Measurements from ENCODE around the gene EFCAB8.
"Not testable (repeated sequence)": the region's sequence is repeated elsewhere in the genome, so short reads cannot be mapped to it uniquely, and the experiment has no call there.

EFCAB8 gene

DNA sequence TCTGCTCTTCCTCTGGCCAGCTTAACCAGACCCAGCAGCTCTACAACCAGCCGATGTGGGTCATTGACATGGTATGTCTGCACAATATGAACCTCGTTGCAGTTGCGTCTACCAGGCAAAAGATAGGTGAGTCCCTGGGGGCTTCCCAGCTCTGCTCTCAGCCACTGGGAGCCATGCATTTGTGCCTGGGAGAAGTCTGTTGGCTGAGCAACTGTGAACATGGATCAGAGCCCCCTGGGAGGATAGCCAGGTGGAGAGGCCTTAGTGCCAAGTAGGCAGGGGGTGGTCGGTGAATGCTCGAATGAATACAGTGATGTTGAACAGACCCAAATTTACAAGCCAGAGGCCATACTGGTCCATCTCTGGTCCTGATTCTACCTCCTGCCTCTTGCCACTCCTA, 30.6 kb downstream of the EFCAB8 start:
- no peak for DNase-seq

DNA sequence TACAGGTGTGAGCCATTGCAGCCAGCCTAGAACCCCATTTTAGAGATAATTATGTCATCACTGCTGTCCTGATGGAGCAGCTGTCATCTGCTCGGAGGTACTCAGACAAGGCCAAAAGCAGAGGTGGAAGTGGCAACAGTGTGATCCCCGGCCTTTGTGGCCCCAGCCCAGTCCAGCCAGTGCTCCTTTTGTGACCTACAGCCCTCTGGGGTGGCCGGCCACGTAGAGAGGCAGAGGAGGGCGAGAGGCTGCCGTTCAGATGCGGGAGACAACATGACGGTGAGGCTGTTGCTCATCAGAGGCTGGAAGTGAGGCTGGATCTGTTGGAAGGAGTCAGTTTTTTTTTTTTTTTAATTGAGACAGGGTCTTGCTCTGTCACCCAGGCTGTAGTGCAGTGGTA, 32.8 kb downstream of the EFCAB8 start:
- DNase-seq: no peak

DNA sequence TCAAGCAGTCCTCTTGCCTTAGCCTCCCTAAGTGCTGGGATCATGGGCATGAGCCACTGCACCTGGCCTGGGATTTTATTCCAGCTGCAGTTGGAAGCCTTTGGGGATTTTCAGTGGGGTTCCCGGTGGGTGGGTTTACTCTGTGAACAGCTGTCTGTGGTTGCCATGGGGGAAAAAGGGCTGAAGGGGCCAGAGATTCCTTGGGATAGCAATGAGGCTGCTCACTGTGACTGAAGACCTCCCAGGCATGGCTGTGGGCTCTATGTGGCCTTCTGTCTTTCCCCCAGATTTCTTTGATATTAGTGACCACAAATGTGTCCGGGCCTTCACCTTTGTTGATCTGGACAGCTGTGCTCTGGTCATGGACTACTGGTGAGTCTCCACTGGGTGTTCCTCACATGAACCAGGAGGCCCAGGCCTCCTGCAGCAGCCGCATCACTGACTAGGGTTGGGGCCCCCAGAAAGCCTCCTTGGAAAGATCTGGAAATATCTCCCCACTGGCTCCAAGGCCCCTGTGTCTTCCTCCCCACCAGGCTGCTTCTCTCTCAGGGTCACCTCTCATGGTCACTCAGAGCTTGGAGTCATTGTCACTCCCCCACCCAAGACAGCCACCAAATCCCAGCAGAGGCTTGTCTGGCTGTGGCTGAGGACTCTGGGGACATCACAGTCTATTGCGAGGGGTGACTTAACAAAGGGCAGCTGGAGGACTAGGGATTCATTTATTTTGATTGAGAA, 33.4 kb downstream of the EFCAB8 start:
- no peak for DNase-seq

DNA sequence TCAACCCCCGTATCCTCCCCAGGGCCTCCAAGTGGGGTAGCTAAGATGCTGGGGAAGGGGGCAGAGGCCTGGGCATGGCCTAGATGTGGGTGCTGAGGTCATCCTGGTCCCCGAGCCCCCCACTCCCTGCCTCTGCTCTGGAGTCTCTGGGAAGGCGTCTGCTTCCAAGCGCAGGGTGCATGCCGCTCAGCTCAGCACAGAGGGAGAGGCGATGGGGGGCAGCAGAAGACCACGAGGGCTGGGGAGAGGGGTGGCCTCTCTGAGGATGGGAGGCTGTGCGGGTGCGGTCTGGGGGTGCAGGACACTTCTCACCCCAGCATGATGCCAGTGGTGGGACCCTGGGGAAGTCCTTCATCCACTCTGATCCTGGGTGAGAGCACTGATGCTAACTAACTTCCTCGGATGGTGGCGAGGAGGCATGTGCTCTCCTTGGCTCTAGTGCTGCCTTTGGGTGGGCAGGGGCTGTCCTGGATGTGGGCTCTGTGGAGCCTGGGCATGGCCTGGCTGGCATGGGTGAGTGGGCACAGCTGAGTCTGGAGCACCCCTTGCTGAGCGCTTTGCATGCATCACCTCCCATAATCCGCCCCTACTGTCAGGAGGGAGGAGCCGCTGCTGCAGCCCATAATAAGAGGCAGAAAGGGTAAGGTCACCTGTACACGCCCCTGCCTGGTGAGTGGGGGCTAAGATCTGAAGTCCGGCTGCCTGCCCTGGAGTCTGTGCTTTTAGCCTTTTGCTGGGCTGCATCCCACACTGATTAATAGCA, 34.7 kb downstream of the EFCAB8 start:
- DNase-seq: no peak

GRCh38 chr20:32894026-32894483, 35.3 kb downstream of the EFCAB8 start:
- DNase-seq: no peak

GRCh38 chr20:32894711-32895355, 36.1 kb downstream of the EFCAB8 start:
- DNase-seq: no peak

DNA sequence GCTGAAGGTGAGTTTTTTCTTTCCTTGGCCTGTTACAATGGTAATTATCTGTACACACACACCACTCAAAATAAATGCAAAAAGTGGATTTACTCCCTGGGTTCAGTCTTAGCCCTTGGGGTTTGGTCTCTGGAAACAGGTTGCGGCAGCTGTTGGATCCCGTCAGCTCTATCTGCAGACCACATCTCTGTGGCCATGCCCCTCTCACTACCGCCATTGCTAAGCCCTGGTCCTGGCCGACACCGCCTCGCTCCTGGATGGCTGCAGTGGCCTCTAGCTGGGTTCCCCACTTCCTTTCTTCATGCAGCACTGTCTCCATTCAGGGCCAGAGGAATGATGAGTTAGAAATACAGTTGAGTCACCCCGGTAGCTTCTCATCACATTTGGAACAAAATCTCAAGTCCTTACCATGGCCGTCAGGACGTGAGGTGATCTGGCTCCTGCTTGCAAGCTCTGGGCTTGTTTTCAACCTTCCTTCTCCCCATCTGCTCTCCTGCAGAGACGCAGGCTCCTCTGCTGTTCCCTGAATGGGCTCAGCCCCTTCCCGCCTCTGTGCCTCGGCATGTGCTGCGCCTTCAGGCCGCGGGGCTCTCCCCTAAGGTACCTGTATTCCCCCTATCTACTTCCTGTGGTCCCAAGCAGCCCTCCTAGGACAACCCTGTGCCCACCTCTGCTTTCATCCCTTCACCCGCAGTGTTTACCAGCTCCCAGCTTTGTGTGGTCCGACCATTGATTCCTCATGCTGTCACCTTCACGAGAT, 38.0 kb downstream of the EFCAB8 start:
- no peak for DNase-seq

DNA sequence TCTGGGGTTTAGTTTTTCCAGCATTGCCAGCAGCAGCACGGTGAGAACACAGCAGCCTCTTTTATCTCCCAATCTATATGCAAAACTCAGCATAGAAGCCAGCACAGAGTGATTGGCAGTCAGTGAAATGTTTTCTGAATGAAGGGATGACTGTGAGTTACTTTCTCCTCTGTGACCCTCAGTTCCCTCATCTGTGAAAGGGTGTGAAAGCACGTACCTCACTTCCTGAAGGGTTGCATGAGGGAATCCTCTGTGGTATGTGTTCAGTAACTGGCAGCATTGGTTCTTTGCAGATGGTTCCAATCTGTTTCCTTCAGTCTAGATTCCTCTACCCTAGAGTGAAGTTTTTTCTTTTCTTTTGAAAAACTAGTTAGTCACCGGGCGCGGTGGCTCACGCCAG, 40.0 kb downstream of the EFCAB8 start:
- DNase-seq: no peak

DNA sequence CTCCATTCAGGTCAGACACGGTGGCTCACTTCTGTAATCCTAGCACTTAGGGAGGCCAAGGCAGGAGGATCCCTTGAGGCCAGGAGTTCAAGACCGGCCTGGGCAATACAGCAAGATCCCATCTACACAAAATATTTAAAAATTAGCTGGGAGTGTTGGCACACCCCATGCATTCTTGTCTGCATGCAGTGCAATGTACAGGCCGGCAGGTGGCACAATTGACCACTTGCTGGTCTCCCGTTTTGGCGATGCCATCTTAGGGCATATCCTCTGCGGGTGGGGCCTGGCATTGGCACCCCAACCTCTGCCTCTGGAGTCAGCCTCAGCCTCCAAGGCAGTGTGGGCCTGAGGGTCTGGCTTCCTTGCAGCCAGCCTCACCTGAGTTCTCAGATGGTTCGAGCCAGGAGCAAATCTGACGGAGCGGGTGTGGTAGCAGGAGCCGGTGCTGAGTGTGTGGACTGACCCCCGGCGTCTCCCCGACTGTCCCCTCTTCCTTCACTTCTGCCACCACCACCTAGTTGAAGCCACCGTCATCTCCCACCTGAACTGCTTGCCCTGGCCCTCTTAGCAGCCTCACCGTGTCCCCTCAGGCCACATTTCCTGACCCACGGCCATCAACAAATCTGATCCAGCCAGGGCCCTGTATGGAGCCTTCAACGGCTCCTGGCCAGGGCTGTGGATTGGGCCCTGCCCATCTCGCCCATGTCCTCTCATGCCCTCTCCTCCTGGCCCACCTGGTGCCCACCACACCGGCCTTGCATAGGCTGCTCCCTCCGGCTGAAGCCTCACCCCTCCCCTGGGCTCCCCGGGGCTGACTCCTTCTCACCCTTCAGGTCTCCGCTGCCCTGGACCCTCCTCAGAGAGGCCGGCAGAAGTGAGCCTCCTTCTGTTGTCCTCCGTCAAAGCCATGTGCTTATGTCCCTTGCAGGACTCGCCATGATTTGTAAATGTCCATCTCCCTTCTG, 44.0 kb downstream of the EFCAB8 start:
- peak; percentile 75 for DNase-seq

DNA sequence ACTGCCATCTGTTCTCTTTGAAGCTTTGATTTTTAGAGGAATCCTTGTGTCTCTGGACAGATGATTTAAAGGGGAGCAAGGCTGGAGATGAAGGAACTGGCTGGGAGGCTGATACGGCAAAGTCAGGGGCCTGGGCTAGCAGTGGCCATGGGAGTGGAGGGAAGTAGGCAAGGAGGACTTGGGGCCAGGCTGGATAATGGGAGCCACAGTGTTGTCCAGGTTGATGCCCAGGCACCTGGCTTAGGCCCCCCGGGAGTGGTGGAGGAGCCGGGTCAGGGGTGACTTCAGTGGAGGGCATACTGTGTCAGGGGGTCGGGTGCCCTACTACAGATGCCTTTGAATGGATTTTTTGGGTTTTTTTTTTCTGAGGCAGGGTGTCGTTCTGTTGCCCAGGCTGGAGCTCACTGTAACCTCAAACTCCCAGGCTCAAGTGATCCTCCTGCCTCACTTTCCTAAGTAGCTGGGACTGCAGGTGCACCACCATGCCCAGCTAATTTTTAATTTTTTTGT, 45.0 kb downstream of the EFCAB8 start:
- DNase-seq: no peak

- DNase-seq: not testable (repeated sequence)
Measured at GRCh38 chr20:32904678-32905077, 46.0 kb downstream of the EFCAB8 start.

- DNase-seq: no peak
Measured at GRCh38 chr20:32906200-32906599, 47.5 kb downstream of the EFCAB8 start.

- no peak for DNase-seq
Measured at GRCh38 chr20:32906871-32907495, 48.3 kb downstream of the EFCAB8 start.

DNA sequence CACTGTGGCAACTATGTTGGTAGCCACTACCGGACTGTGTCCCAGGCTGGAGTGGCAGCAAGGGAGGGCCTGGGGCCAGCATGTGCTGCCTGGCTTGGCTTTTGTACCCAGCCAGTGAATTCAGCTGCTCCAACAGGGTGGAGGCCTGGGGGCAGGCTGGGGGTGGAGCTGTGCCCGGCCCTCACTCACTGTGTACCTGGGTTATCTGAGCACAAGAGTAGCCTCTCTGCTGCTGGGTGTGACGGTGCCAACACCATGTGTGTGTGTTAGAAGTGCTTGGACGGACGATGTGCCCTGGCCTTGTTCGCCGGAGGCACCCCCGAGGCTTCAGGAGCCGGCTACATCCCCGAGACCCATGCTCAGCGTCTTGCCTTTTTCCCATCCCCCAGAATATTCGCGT, 49.2 kb downstream of the EFCAB8 start:
- no peak for DNase-seq

GRCh38 chr20:32908334-32909292, 49.9 kb downstream of the EFCAB8 start:
- DNase-seq: no peak

DNA sequence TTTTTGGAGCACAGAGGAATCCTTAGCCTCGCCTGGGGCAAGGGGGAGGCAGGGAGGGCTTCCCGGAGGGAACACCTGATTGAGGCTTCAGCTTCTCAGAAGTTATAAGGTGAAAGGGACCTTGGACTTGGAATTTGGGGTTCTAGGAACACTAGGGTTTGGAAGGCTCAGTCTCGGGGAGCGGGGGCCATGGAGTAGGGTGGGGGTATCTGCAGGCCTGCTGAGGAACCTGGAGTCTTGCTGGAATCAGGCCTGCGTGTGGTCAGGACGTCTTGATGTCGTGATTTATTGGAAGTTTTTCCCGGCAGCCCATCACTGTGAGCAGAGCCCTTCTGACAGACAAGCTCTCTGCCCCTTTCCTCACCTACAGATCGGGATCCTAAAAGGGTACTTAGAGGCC, 50.7 kb downstream of the EFCAB8 start:
- DNase-seq: no peak

GRCh38 chr20:32909896-32910571, 51.3 kb downstream of the EFCAB8 start:
- no peak for DNase-seq

DNA sequence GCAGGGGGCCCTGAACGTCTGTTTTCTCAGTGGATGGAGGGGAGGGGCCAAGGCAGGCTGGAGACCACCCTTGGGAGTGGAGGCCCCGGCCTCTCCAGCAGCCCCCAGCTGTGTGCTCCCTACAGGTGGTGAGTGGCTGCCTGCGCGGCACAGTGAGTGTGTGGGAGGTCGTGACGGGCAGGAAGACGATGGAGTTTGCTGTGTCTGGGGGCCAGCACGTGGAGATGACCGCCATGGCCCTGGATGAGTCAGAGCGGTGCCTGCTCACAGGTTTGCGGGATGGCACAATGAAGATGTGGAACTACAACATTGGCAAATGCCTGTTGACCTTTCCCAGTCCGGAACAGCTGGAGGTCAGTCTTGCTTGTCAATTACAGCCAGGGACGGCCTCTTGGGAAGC, 52.6 kb downstream of the EFCAB8 start:
- DNase-seq: no peak

DNA sequence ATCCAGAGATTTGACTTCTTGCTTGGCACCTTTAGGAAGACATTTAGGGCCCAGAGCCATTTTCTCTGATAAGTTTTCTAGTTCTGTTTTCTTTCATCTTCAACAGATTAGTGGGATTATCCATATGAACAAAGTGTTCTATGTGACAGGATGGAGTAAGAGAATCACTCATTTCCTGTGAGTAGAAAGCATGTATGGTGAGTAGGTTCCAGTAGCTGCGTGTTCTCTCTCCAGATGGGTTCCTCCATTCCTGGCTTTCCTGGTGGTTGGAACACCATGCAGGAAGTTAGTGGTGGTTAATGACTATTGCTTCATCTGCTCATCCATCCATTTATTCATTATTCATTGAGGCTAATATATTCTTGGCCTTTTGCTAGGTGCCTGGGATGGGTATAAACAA, 54.0 kb downstream of the EFCAB8 start:
- no peak for DNase-seq
